Measurements from ENCODE around the gene TNFRSF18. TPM values are rescaled to one million over a fixed set of nuclear protein-coding genes. Genes with fewer than 3 reads are reported as not detected.

The TNFRSF18 gene
- total and polyA plus RNA-seq, 2 donors (not counting 3 experiments of a cell fraction or from before 2014, with no cell fraction given): not detected

DNA sequence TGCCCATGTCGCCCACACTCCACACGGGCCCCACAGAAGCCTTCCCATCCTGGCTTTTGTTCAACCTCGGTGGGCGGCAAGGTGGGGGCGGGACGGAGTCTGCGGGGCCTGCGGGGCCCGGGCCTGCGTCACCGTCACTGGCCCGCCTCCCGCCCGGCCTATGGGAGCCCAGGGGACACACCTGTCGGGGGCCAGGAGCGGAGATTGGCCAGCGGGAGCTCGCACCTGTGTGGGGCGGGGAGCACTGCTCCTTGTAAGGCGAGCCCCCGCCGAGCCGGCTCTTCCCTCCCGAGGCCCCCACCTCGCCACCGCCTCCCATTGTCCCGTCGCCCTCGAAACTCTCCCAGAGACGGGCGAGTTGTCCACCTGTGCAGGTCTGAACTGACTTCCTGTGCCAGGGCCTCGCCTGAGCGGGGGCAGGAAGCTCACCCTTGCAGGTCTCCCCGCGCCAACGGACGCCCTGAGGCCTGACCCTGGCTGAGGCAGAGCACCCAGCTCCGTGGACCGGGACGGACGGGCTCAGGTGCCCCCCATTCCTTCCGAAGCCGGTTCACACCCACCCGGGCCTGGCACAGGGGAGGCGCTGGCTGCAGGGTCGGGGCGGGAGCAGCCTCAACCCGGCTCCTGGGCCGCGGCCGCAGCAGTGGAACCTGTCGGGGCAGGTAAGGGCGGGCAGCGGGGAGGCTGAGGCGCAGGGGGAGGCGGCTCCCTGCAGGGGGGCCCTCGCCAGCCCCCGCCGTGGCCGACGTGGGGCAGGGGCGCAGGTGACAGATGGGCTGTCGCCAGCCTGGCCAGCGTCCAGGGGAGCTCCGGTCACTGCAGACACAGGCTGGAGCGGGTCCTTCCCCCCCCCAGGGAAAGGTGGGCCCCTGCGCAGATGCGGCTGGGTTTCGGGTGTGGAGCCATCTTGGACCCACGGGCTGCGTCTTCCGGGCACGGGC is 43.5 kb downstream of the TNFRSF18 start:
- FAIRE-seq (no peak), DNase-seq (ENCODE audit: low read depth, low spot score) (no peak)
- ChIA-PET POLR2A (no interaction called here), CTCF (no interaction called here)
- dilution Hi-C loops (cut with MboI; ENCODE audit: extremely low pct_ligation_motif_present, low sequenced_read_pairs): no loop called here
- no peaks in the 10 kb centered on the region for H3K36me3 ChIP-seq (ENCODE audit: control insufficient read depth in 2 of 2, extremely low read depth in 1 of 2, insufficient read depth in 2 of 2, low read length in 2 of 2)
- H3K27ac ChIP-seq (ENCODE audit: insufficient read depth, low read depth, low read length): no peak overlapping the region
- H3K9me1 ChIP-seq (replicated peaks; ENCODE audit: control insufficient read depth, extremely low read depth, insufficient read depth, low read length): no peaks in the 10 kb centered on the region
- H3K4me3 ChIP-seq (replicated peaks in 1 of 3; ENCODE audit: insufficient read depth in 1 of 3, low read depth in 1 of 3, low read length in 3 of 3): no peak overlapping the region
- H3K4me2 ChIP-seq (ENCODE audit: insufficient read depth, low read length): no peak overlapping the region
- no TSS peak for BruUV-seq (replicated peaks)
- H3K27me3 ChIP-seq (ENCODE audit: control insufficient read depth in 2 of 2, insufficient read depth in 2 of 2, low read length in 2 of 2): no peaks in the 10 kb centered on the region
- peaks cover 10% of the 10 kb centered on the region for H3K4me1 ChIP-seq (ENCODE audit: control insufficient read depth, extremely low read depth, insufficient read depth, low read length)
- TF ChIP-seq EZH2 (IDR thresholded peaks at IDR 0.05; ENCODE audit: borderline replicate concordance, low read depth, low read length, severe bottlenecking): no peak
- TF ChIP-seq POLR2A (IDR thresholded peaks at IDR 0.05; ENCODE audit: low read depth, low read length): no peak
- TF ChIP-seq FOS (IDR thresholded peaks at IDR 0.05; ENCODE audit: borderline replicate concordance, insufficient read depth, low read length): no peak
- TF ChIP-seq JUN (IDR thresholded peaks at IDR 0.05; ENCODE audit: borderline replicate concordance, insufficient read depth, insufficient read length, low read depth): no peak
- no peak for TF ChIP-seq GATA2 (IDR thresholded peaks at IDR 0.05; ENCODE audit: insufficient read depth, insufficient read length, low read depth, low read length)
- TF ChIP-seq MYC (IDR thresholded peaks at IDR 0.05; ENCODE audit: low read depth, low read length): no peak
- TF ChIP-seq, protein P1, sequence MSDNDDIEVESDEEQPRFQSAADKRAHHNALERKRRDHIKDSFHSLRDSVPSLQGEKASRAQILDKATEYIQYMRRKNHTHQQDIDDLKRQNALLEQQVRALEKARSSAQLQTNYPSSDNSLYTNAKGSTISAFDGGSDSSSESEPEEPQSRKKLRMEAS (IDR thresholded peaks at IDR 0.05; ENCODE audit: insufficient read depth, insufficient read length): no peak
- TF ChIP-seq, protein P2, sequence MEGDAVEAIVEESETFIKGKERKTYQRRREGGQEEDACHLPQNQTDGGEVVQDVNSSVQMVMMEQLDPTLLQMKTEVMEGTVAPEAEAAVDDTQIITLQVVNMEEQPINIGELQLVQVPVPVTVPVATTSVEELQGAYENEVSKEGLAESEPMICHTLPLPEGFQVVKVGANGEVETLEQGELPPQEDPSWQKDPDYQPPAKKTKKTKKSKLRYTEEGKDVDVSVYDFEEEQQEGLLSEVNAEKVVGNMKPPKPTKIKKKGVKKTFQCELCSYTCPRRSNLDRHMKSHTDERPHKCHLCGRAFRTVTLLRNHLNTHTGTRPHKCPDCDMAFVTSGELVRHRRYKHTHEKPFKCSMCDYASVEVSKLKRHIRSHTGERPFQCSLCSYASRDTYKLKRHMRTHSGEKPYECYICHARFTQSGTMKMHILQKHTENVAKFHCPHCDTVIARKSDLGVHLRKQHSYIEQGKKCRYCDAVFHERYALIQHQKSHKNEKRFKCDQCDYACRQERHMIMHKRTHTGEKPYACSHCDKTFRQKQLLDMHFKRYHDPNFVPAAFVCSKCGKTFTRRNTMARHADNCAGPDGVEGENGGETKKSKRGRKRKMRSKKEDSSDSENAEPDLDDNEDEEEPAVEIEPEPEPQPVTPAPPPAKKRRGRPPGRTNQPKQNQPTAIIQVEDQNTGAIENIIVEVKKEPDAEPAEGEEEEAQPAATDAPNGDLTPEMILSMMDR (IDR thresholded peaks at IDR 0.05; ENCODE audit: extremely low read depth in 1 of 2, insufficient read depth in 1 of 2, low read depth in 1 of 2, low read length in 2 of 2): no peak
- no peak for TF ChIP-seq POLR2AphosphoS5 (IDR thresholded peaks at IDR 0.05; ENCODE audit: insufficient read depth, low read depth, low read length)
- no peaks in the 10 kb centered on the region for H3K79me2 ChIP-seq (ENCODE audit: control insufficient read depth, insufficient read depth, low read length)
- no peaks in the 10 kb centered on the region for H3K9me3 ChIP-seq (replicated peaks; ENCODE audit: control insufficient read depth, insufficient read depth, low read length)
- no peak overlapping the region for H2AFZ ChIP-seq (ENCODE audit: low read depth, low read length)
- intact Hi-C loops (cut with micrococcal nuclease): no loop called here
- H4K20me1 ChIP-seq (replicated peaks; ENCODE audit: control insufficient read depth, extremely low read depth, insufficient read depth, low read length): no peaks in the 10 kb centered on the region
- H3K9ac ChIP-seq (replicated peaks; ENCODE audit: extremely low read depth, insufficient read depth, low read length): no peak overlapping the region

Measured in endothelial cell of umbilical vein (primary cell).